Neutrophil (primary cell): ENCODE data around the gene KCTD2.
"Not testable (repeated sequence)": the region's sequence is repeated elsewhere in the genome, so short reads cannot be mapped to it uniquely, and the experiment has no call there.

Experiments used
- H3K27ac ChIP-seq: fragments of 200-600 bp; sonication (generic); 2 replicates; pipeline ENCODE4 v1.5.1; 2016; ENCODE audit warnings: mild to moderate bottlenecking, moderate library complexity
- H3K27me3 ChIP-seq: fragments of 200-600 bp; sonication (generic); 2 replicates; pipeline ENCODE4 v1.6.0; 2016; ENCODE audit warnings: mild to moderate bottlenecking
- H3K36me3 ChIP-seq: fragments of 200-600 bp; sonication (generic); 2 replicates; pipeline ENCODE4 v1.5.1; 2017
- H3K4me1 ChIP-seq, 2 experiments: fragments of 200-600 bp in 1 of 2; sonication (generic) in 1 of 2; 1 replicate in 1 of 2; 2 replicates in 1 of 2; pipeline versions ENCODE4 v1.5.1 to v1.6.1; 2013 to 2016; ENCODE audit warnings: low read depth in 1 of 2, low read length in 1 of 2, mild to moderate bottlenecking in 1 of 2, moderate library complexity in 1 of 2; ENCODE audit not compliant: control insufficient read depth in 1 of 2, insufficient read depth in 1 of 2
- H3K4me3 ChIP-seq, 2 experiments: fragments of 200-600 bp in 1 of 2; sonication (generic) in 1 of 2; 1 replicate in 1 of 2; 2 replicates in 1 of 2; pipeline ENCODE4 v1.5.1; 2013 to 2016; ENCODE audit warnings: low read depth in 1 of 2, low read length in 1 of 2, mild to moderate bottlenecking in 1 of 2, moderate library complexity in 1 of 2
- H3K9me3 ChIP-seq: fragments of 200-600 bp; sonication (generic); 2 replicates; pipeline ENCODE4 v1.5.1; 2016
- TF ChIP-seq, protein P1 (sequence below): fragments of 200-600 bp; sonication (generic); IDR thresholded peaks from 2 replicates; pipeline ENCODE4 v1.5.1; 2016; ENCODE audit warnings: antibody characterized with exemption

The KCTD2 gene

DNA sequence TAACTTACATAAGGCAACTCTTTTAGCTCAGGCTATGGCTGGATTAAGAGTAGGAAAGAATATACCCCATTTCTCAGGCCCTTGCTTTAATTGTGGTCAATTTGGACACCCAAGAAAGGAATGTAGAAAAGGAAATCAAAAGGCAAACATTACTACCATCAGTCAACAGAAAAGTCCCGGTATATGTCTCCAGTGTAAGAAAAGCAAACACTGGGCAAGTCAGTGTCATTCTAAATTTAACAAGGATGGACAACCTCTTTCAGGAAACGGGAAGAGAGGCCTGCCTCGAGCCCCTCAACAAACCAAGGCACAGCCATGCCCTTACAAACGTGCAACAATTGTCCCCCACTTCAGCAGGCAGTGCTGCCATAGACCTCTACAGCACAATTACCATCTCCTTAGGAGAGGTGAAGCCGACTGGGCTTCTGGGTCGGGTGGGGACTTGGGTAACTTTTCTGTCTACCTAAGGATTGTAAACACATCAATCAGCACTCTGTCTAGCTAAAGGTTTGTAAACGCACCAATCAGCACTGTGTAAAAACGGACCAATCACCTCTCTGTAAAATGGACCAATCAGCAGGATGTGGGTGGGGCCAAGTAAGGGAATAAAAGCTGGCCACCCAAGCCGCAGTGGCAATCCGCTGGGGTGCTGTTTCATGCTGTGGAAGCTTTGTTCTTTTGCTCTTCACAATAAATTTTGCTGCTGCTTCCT lies 22.2 kb upstream of the KCTD2 start:
- Histone ChIP-seq H3K27ac (no peak overlapping the region), H3K4me3 (no peak overlapping the region), H3K4me1 (peaks cover 31 to 39% of the 10 kb centered on the region in 2 experiments), H3K9me3 (no peaks in the 10 kb centered on the region), H3K36me3 (peaks cover 26% of the 10 kb centered on the region), H3K27me3 (no peaks in the 10 kb centered on the region)
- TF ChIP-seq, protein P1, sequence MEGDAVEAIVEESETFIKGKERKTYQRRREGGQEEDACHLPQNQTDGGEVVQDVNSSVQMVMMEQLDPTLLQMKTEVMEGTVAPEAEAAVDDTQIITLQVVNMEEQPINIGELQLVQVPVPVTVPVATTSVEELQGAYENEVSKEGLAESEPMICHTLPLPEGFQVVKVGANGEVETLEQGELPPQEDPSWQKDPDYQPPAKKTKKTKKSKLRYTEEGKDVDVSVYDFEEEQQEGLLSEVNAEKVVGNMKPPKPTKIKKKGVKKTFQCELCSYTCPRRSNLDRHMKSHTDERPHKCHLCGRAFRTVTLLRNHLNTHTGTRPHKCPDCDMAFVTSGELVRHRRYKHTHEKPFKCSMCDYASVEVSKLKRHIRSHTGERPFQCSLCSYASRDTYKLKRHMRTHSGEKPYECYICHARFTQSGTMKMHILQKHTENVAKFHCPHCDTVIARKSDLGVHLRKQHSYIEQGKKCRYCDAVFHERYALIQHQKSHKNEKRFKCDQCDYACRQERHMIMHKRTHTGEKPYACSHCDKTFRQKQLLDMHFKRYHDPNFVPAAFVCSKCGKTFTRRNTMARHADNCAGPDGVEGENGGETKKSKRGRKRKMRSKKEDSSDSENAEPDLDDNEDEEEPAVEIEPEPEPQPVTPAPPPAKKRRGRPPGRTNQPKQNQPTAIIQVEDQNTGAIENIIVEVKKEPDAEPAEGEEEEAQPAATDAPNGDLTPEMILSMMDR: no peak

GRCh38 chr17:75025398-75025734 lies 21.7 kb upstream of the KCTD2 start:
- H3K9me3 ChIP-seq, H3K27ac ChIP-seq, H3K4me3 ChIP-seq, H3K27me3 ChIP-seq: not testable (repeated sequence)
- Histone ChIP-seq H3K4me1 (peaks cover 31 to 39% of the 10 kb centered on the region in 2 experiments), H3K36me3 (peaks cover 22% of the 10 kb centered on the region)

GRCh38 chr17:75026650-75027049 lies 20.4 kb upstream of the KCTD2 start:
- H3K4me1 ChIP-seq: peaks cover 31 to 39% of the 10 kb centered on the region in 2 experiments
- H3K27me3 ChIP-seq, H3K9me3 ChIP-seq, H3K27ac ChIP-seq, H3K4me3 ChIP-seq, H3K36me3 ChIP-seq: not testable (repeated sequence)

DNA sequence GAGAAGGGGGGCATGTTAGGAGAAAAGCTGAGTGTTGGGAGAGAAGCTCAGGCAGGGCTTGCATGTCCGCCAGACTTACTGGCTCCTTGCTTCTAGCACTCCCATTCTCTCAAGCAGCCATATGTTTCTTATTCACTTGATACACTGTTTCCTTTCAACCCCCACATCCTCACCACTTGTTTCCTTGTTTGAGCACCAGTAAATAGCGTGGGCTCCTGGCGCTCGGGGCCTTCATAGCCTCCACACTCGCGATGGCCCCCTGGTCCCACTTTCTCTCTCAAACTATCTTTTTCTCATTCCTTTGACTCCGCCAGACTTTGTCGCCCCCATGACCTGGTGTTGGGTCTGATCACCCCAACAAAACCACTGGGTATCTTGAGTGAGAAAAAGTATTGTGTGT lies 16.9 kb upstream of the KCTD2 start:
- H3K4me1 ChIP-seq: peaks cover 53 to 55% of the 10 kb centered on the region in 2 experiments
- TF ChIP-seq, protein P1: no peak

DNA sequence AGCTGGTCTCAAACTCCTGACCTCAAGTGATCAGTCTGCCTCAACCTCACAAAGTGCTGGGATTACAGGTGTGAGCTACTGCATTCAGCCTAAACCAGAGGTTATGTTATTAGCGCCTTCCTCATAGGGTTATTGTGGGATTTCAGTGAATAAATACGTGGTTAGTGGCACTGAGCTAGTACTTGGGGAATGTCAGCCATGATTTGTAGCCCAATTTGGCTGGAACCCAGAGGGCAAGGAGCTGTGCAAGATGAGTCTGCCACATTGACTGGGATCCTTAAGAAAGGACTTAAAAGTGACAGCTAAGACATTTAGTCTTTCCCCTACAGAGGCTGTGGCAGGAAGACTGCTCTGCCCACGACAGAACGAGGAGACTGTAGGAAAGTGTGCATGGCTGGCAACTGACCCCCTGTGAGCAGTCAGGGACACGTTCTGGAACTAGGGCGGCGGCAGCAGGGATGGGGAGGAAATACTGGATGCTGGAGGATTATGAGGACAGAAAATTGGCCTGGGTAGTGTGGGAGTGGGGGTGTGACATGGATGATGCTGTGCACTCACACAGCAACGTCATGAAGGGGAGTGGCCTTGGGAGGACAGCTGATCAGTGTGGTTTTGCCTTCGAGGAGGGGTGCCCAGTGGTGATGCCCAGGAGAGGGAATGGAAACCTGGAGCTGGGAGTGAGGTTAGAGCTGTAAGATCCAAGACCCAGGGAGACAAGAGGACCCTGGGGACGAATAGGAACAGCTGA lies 14.9 kb upstream of the KCTD2 start:
- H3K27ac ChIP-seq: no peak overlapping the region
- H3K9me3 ChIP-seq: no peaks in the 10 kb centered on the region
- H3K27me3 ChIP-seq: peaks cover 36% of the 10 kb centered on the region
- H3K4me3 ChIP-seq: peak overlapping the region; percentile 8 to 32
- TF ChIP-seq, protein P1: no peak
- H3K36me3 ChIP-seq: no peaks in the 10 kb centered on the region
- peaks cover 39 to 40% of the 10 kb centered on the region in 2 experiments for H3K4me1 ChIP-seq

More for the DNA sequence above, 16.9 kb upstream of the KCTD2 start:
- H3K9me3 ChIP-seq: no peaks in the 10 kb centered on the region
- H3K4me3 ChIP-seq: no peak overlapping the region
- H3K27me3 ChIP-seq: peaks cover 34% of the 10 kb centered on the region
- no peak overlapping the region for H3K27ac ChIP-seq
- H3K36me3 ChIP-seq: no peaks in the 10 kb centered on the region

- peaks cover 33 to 34% of the 10 kb centered on the region in 2 experiments for H3K4me1 ChIP-seq
- H3K4me3 ChIP-seq: peak overlapping the region; percentile 8 to 32
- H3K9me3 ChIP-seq: no peaks in the 10 kb centered on the region
- H3K36me3 ChIP-seq: peaks cover 4% of the 10 kb centered on the region
- H3K27ac ChIP-seq: no peak overlapping the region
- TF ChIP-seq, protein P1: no peak
- peaks cover 36% of the 10 kb centered on the region for H3K27me3 ChIP-seq
Measured at GRCh38 chr17:75032720-75033280, 14.2 kb upstream of the KCTD2 start.
